Activated CD4-positive, alpha-beta T cell treated with anti-CD3 and anti-CD28 coated beads, Interleukin-2, amount 10 ng/mL, durations not matched to agents 7 days and 5 days (primary cell): ENCODE measurements around the gene DENND11. TPM values are rescaled to one million over a fixed set of nuclear protein-coding genes. Genes with fewer than 3 reads are reported as not detected.

Source experiments
- total RNA-seq, 2 experiments: library from RNA; stranded (reverse); gene quantifications; one replicate each; pipeline ENCODE4 v1.2.3, GENCODE V29; 2021

DENND11 gene
- total RNA-seq, 2 experiments from 2014 or later, result 24.0 to 28.9 TPM

Other genes starting within 250 kb of the DENND11 start
- gene AGK, start 150.8 kb downstream of the DENND11 start, total RNA-seq, result 10 to 100 TPM; 40.7 to 42.5 TPM
- not detected for gene WEE2, start 6.2 kb upstream of the DENND11 start, total RNA-seq
- 100 to 1,000 TPM; 109 to 127 TPM for gene SSBP1, start 36.2 kb upstream of the DENND11 start, total RNA-seq
- 1 to 10 TPM; 1.4 to 1.8 TPM for gene TAS2R3, start 61.9 kb upstream of the DENND11 start, total RNA-seq
- 1 to 10 TPM; 1.1 to 1.3 TPM for gene TAS2R4, start 74.5 kb upstream of the DENND11 start, total RNA-seq
- 1 to 10 TPM; 1.2 to 1.3 TPM for gene TAS2R5, start 88.1 kb upstream of the DENND11 start, total RNA-seq
- gene PRSS37, start 139.3 kb upstream of the DENND11 start, total RNA-seq, result not detected
- not detected for gene OR9A4, start 214.2 kb upstream of the DENND11 start, total RNA-seq
- not detected for gene CLEC5A, start 244.8 kb upstream of the DENND11 start, total RNA-seq